ENCODE measurements around the gene ADAT3. TPM values are rescaled to one million over a fixed set of nuclear protein-coding genes. Genes with fewer than 3 reads are reported as not detected.
A peak's percentile ranks its signal among the peaks of the same experiment; 100 is the strongest.
"Not testable (repeated sequence)": the region's sequence is repeated elsewhere in the genome, so short reads cannot be mapped to it uniquely, and the experiment has no call there.

Gene ADAT3
- total and polyA plus RNA-seq, 4 donors: 1.3 to 3.3 (median 2.1) TPM

DNA sequence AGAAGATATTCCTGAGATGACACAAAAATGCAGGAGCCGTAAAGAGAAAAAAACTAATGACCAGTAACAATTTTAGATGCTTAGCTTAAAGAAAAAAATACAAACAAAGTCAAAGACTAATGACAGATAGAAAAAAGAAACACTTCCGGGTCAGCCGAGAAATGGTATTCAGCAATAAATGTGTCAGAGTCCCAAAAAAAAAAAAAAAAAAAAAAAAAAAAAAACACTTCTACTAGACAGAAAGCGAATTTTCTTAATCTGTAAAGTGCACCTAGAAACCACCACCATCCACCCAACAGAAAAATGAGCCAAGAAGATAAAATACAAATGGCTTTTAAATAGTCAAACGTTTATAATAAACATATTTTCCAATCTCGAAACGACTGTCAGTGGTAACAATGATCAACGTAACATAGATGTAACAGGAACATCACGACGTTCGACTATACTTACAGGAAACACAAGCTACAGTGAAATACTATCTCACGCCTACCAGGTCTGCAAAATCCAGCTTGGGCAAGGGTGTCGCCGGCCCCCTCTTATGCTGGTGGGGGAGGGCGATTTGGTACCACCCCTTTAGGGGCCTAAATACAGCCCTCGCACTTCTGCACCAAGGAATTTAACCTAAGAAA, 30.5 kb upstream of the ADAT3 start:
- H3K9me3 ChIP-seq (ENCODE audit: control insufficient read depth in 4 of 4, low read length in 3 of 4): no peaks in the 10 kb centered on the region
- peak overlapping the region; percentile 84 to 95 for H3K27ac ChIP-seq (ENCODE audit: low read depth in 1 of 2, low read length in 2 of 2)
- DNase-seq (ENCODE audit: low spot score): no peak
- peak overlapping the region; percentile 78 to 95 (median 88) for H3K4me3 ChIP-seq (ENCODE audit: low read depth in 1 of 3, low read length in 3 of 3)
- H3K27me3 ChIP-seq (ENCODE audit: control insufficient read depth in 4 of 4, insufficient read depth in 4 of 4, low read length in 3 of 4): no peaks in the 10 kb centered on the region
- TF ChIP-seq GABPA (IDR thresholded peaks at IDR 0.05 in 1 of 2, conservative IDR thresholded peaks at IDR 0.05 in 1 of 2): peak; percentile 59 to 63
- TF ChIP-seq, protein P1, sequence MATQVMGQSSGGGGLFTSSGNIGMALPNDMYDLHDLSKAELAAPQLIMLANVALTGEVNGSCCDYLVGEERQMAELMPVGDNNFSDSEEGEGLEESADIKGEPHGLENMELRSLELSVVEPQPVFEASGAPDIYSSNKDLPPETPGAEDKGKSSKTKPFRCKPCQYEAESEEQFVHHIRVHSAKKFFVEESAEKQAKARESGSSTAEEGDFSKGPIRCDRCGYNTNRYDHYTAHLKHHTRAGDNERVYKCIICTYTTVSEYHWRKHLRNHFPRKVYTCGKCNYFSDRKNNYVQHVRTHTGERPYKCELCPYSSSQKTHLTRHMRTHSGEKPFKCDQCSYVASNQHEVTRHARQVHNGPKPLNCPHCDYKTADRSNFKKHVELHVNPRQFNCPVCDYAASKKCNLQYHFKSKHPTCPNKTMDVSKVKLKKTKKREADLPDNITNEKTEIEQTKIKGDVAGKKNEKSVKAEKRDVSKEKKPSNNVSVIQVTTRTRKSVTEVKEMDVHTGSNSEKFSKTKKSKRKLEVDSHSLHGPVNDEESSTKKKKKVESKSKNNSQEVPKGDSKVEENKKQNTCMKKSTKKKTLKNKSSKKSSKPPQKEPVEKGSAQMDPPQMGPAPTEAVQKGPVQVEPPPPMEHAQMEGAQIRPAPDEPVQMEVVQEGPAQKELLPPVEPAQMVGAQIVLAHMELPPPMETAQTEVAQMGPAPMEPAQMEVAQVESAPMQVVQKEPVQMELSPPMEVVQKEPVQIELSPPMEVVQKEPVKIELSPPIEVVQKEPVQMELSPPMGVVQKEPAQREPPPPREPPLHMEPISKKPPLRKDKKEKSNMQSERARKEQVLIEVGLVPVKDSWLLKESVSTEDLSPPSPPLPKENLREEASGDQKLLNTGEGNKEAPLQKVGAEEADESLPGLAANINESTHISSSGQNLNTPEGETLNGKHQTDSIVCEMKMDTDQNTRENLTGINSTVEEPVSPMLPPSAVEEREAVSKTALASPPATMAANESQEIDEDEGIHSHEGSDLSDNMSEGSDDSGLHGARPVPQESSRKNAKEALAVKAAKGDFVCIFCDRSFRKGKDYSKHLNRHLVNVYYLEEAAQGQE (IDR thresholded peaks at IDR 0.05): no peak
- peaks cover 36 to 58% (median 44%) of the 10 kb centered on the region in 4 donors for H3K4me1 ChIP-seq (ENCODE audit: control insufficient read depth in 4 of 4, insufficient read depth in 4 of 4, low read length in 3 of 4)
- peak overlapping the region; percentile 43 to 70 for H3K9ac ChIP-seq (ENCODE audit: low read depth in 1 of 2, low read length in 2 of 2)
- WGBS: 3% methylated on average over 16 of the region's 16 CpGs
- H3K36me3 ChIP-seq (ENCODE audit: control insufficient read depth in 4 of 4, insufficient read depth in 3 of 4, low read depth in 1 of 4, low read length in 3 of 4): peaks cover 0 to 3% (median 0%) of the 10 kb centered on the region in 4 donors

DNA sequence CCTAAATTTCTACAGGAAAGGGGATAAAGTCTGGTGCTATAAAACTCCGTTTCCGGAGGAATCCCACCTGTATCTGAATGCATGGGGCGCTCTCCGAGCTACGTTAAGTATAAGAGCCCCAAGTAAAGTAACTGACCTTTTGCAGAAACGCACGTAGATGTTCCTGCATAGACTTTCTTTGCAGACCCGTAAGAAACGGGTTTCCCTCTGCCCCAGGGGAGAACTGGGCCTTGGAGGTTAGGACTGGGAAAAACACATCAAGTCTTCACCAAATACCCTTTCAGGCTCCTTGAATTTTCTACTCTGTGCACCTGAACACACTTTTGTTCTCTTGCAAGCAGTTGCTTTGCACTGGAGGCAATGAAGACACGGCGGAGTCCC, 29.9 kb upstream of the ADAT3 start:
- H3K4me1 ChIP-seq (ENCODE audit: control insufficient read depth in 4 of 4, insufficient read depth in 4 of 4, low read length in 3 of 4): peaks cover 34 to 56% (median 42%) of the 10 kb centered on the region in 4 donors
- peak overlapping the region; percentile 43 to 70 for H3K9ac ChIP-seq (ENCODE audit: low read depth in 1 of 2, low read length in 2 of 2)
- WGBS: under 1% methylated on average over 11 of the region's 11 CpGs
- peak overlapping the region; percentile 84 to 95 for H3K27ac ChIP-seq (ENCODE audit: low read depth in 1 of 2, low read length in 2 of 2)
- H3K4me3 ChIP-seq (ENCODE audit: low read depth in 1 of 3, low read length in 3 of 3): peak overlapping the region; percentile 78 to 95 (median 88)
- not testable (repeated sequence) for H3K9me3 ChIP-seq (ENCODE audit: control insufficient read depth in 4 of 4, low read length in 3 of 4); H3K27me3 ChIP-seq (ENCODE audit: control insufficient read depth in 4 of 4, insufficient read depth in 4 of 4, low read length in 3 of 4); DNase-seq (ENCODE audit: low spot score); H3K36me3 ChIP-seq (ENCODE audit: control insufficient read depth in 4 of 4, insufficient read depth in 3 of 4, low read depth in 1 of 4, low read length in 3 of 4)

DNA sequence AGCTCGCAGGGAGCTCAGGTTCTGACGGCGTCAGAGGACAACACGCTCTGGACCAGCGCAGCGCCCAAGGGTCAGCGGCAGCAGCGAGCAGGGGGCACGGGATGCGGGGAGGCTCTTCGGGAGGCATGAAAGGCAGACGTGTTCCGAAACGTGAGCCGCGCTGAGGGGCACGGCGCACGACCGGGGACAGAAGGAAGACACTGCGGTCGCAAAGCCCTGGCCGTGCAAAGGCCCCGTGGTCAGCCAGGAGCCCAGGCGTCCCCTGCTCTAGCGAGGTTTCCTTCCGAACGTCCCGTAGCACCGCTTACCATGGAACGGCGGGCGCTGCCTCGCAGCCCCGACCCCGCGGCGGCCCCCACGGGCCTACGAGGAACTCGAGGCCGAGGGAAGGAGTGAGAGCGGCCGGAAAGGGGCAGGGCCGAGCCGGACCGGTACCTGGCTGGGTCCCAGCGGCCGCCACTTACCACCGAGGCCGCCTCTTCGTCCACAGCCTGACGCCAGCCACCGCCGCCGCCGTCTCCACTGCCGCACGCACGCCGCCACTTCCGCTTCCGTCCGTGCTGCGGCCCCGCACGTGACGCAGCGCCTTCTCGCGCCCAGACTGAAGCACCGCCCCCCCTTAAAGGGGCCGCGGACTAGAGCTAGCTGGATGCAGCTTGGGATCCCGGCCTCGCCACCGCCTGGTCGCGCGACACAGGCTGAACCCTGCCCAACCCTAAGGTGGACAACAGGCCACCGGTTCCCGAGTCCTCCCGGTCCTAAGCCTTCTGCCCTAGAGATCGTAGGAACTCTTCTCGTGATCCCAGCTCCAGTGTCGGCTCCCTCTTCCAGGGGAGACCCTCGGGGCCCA, 29.3 kb upstream of the ADAT3 start:
- Histone ChIP-seq H3K4me3 (ENCODE audit: low read depth in 1 of 3, low read length in 3 of 3) (peak overlapping the region; percentile 78 to 95 (median 88)), H3K27ac (ENCODE audit: low read depth in 1 of 2, low read length in 2 of 2) (peak overlapping the region; percentile 84 to 95), H3K9ac (ENCODE audit: low read depth in 1 of 2, low read length in 2 of 2) (peak overlapping the region; percentile 43 to 70), H3K27me3 (ENCODE audit: control insufficient read depth in 4 of 4, insufficient read depth in 4 of 4, low read length in 3 of 4) (no peaks in the 10 kb centered on the region), H3K4me1 (ENCODE audit: control insufficient read depth in 4 of 4, insufficient read depth in 4 of 4, low read length in 3 of 4) (peaks cover 30 to 55% (median 37%) of the 10 kb centered on the region in 4 donors), H3K36me3 (ENCODE audit: control insufficient read depth in 4 of 4, insufficient read depth in 3 of 4, low read depth in 1 of 4, low read length in 3 of 4) (peaks cover 0 to 4% (median 2%) of the 10 kb centered on the region in 4 donors), H3K9me3 (ENCODE audit: control insufficient read depth in 4 of 4, low read length in 3 of 4) (no peaks in the 10 kb centered on the region)
- peak; percentile 90 for DNase-seq (ENCODE audit: low spot score)
- 1% methylated on average over 87 of the region's 87 CpGs for WGBS
- TF ChIP-seq GABPA (IDR thresholded peaks at IDR 0.05 in 1 of 2, conservative IDR thresholded peaks at IDR 0.05 in 1 of 2) (peak; percentile 66 to 93), RXRA (IDR thresholded peaks at IDR 0.05) (peak in 1 of 2 donors; percentile 29), FOXA1 (IDR thresholded peaks at IDR 0.05) (no peak), RAD21 (IDR thresholded peaks at IDR 0.05) (peak in 1 of 2 donors; percentile 45), FOXA2 (IDR thresholded peaks at IDR 0.05) (no peak), HNF4A (conservative IDR thresholded peaks at IDR 0.05) (peak in 1 of 2 donors; percentile 17), YY1 (IDR thresholded peaks at IDR 0.05) (peak; percentile 30), JUND (IDR thresholded peaks at IDR 0.05) (no peak), NR2F2 (IDR thresholded peaks at IDR 0.05) (no peak), HNF4G (IDR thresholded peaks at IDR 0.05) (no peak), SP1 (IDR thresholded peaks at IDR 0.05) (peak; percentile 47), TAF1 (conservative IDR thresholded peaks at IDR 0.05) (no peak), EGR1 (IDR thresholded peaks at IDR 0.05; ENCODE audit: low read depth in 2 of 2) (peak in 1 of 2 donors; percentile 80)
- TF ChIP-seq, protein P2, sequence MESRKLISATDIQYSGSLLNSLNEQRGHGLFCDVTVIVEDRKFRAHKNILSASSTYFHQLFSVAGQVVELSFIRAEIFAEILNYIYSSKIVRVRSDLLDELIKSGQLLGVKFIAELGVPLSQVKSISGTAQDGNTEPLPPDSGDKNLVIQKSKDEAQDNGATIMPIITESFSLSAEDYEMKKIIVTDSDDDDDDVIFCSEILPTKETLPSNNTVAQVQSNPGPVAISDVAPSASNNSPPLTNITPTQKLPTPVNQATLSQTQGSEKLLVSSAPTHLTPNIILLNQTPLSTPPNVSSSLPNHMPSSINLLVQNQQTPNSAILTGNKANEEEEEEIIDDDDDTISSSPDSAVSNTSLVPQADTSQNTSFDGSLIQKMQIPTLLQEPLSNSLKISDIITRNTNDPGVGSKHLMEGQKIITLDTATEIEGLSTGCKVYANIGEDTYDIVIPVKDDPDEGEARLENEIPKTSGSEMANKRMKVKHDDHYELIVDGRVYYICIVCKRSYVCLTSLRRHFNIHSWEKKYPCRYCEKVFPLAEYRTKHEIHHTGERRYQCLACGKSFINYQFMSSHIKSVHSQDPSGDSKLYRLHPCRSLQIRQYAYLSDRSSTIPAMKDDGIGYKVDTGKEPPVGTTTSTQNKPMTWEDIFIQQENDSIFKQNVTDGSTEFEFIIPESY (IDR thresholded peaks at IDR 0.05): no peak
- TF ChIP-seq, protein P3, sequence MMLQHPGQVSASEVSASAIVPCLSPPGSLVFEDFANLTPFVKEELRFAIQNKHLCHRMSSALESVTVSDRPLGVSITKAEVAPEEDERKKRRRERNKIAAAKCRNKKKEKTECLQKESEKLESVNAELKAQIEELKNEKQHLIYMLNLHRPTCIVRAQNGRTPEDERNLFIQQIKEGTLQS (IDR thresholded peaks at IDR 0.05): no peak
- TF ChIP-seq, protein P1 (IDR thresholded peaks at IDR 0.05): peak; percentile 63
